ENCODE data around the gene HGD. TPM values are rescaled to one million over a fixed set of nuclear protein-coding genes. Genes with fewer than 3 reads are reported as not detected.

Gene HGD
- total RNA-seq, 1 experiment from 2014 or later, result 0.59 TPM

- no peak for DNase-seq (ENCODE audit: low read depth, low spot score)
- no peak for TF ChIP-seq ZNF274 (IDR thresholded peaks at IDR 0.05; ENCODE audit: low read depth, low read length)
- no peak for TF ChIP-seq TCF7L2 (IDR thresholded peaks at IDR 0.05; ENCODE audit: borderline replicate concordance, extremely low read depth, insufficient read depth, insufficient read length)
- no peak for TF ChIP-seq RAD21 (IDR thresholded peaks at IDR 0.05; ENCODE audit: low read depth)
- TF ChIP-seq EZH2 (IDR thresholded peaks at IDR 0.05), result no peak
- TF ChIP-seq FOSL1 (IDR thresholded peaks at IDR 0.05; ENCODE audit: low read depth), result no peak
- TF ChIP-seq CBX3 (IDR thresholded peaks at IDR 0.05; ENCODE audit: low read depth), result no peak
- no peak for TF ChIP-seq ELF1 (IDR thresholded peaks at IDR 0.05; ENCODE audit: borderline replicate concordance, low read depth)
- TF ChIP-seq CTCF (IDR thresholded peaks at IDR 0.05 in 2 of 3, conservative IDR thresholded peaks at IDR 0.05 in 1 of 3; ENCODE audit: borderline replicate concordance in 1 of 3, insufficient read depth in 1 of 3, low read depth in 2 of 3, low read length in 2 of 3), result no peak
- TF ChIP-seq EGR1 (IDR thresholded peaks at IDR 0.05; ENCODE audit: low read depth), result no peak
- TF ChIP-seq POLR2A (IDR thresholded peaks at IDR 0.05; ENCODE audit: borderline replicate concordance, extremely low read depth, insufficient read depth, insufficient read length), result no peak
- no peak for TF ChIP-seq CEBPB (IDR thresholded peaks at IDR 0.05; ENCODE audit: low read depth)
- TF ChIP-seq JUND (IDR thresholded peaks at IDR 0.05), result no peak
- TF ChIP-seq EZH2phosphoT487 (IDR thresholded peaks at IDR 0.05; ENCODE audit: borderline replicate concordance), result no peak
- no peak for TF ChIP-seq MAX (IDR thresholded peaks at IDR 0.05)
- no peak for TF ChIP-seq ZFX (IDR thresholded peaks at IDR 0.05)
- TF ChIP-seq ATF3 (IDR thresholded peaks at IDR 0.05), result no peak
- TF ChIP-seq REST (IDR thresholded peaks at IDR 0.05; ENCODE audit: low read depth), result no peak
- no peak for TF ChIP-seq SP1 (IDR thresholded peaks at IDR 0.05; ENCODE audit: low read depth)
- H4K20me1 ChIP-seq (ENCODE audit: insufficient read depth), result no peaks in the 10 kb centered on the region
- RAD21 ChIA-PET (ENCODE audit: low non-redundant PET in 1 of 2, low total read pairs in 2 of 2, uncharacterized antibody in 2 of 2, unreplicated experiment in 2 of 2), result no interaction called here
- no peak overlapping the region for H3K4me2 ChIP-seq (ENCODE audit: low read length)
- POLR2A ChIA-PET, result no interaction called here
- H3K79me2 ChIP-seq (ENCODE audit: insufficient read depth, low read length), result no peaks in the 10 kb centered on the region
- no TSS peak for BruUV-seq (replicated peaks)
- H3K27ac ChIP-seq (ENCODE audit: low read depth, low read length), result no peak overlapping the region
- no peak overlapping the region for H2AFZ ChIP-seq (ENCODE audit: low read depth, low read length, poor library complexity, severe bottlenecking)
- H3K9me3 ChIP-seq (ENCODE audit: control insufficient read depth in 1 of 2, insufficient read depth in 1 of 2, low read depth in 1 of 2, low read length in 2 of 2), result 0 out of 4 replicates have a peak, but pooled peaks cover 0 to 3% of the 10 kb centered on the region in 2 experiments
- no peak overlapping the region for H3K4me3 ChIP-seq (replicated peaks in 1 of 2; ENCODE audit: low read depth in 1 of 2, low read length in 2 of 2)
- H3K27me3 ChIP-seq (ENCODE audit: insufficient read depth, low read length), result no peaks in the 10 kb centered on the region
- intact Hi-C loops (cut with micrococcal nuclease), result no loop called here
- no peak for ATAC-seq
- peaks cover 0 to 11% of the 10 kb centered on the region in 2 experiments; a peak in 3 of 4 replicates for H3K4me1 ChIP-seq (ENCODE audit: control insufficient read depth in 1 of 2, insufficient read depth in 2 of 2, low read length in 2 of 2)
- no peaks in the 10 kb centered on the region for H3K9me2 ChIP-seq (ENCODE audit: insufficient read depth)
- no peak overlapping the region for H3K9ac ChIP-seq (ENCODE audit: low read length)
- no peaks in the 10 kb centered on the region for H3K36me3 ChIP-seq (ENCODE audit: control insufficient read depth in 1 of 2, insufficient read depth in 2 of 2, low read length in 2 of 2)
- CTCF ChIA-PET, result no interaction called here
Observed at GRCh38 chr3:120680193-120680894, 1.7 kb downstream of the HGD start.
